ENCODE data around the gene COL16A1. TPM values are rescaled to one million over a fixed set of nuclear protein-coding genes. Genes with fewer than 3 reads are reported as not detected.

Gene COL16A1
- total and polyA plus RNA-seq, 2 experiments from 2014 or later, result 90.2 to 127 TPM

GRCh38 chr1:31639543-31639942 is 64.3 kb downstream of the COL16A1 start:
- no peak for TF ChIP-seq CTCF (IDR thresholded peaks at IDR 0.05; ENCODE audit: poor library complexity)
- no peak for TF ChIP-seq EZH2 (IDR thresholded peaks at IDR 0.05; ENCODE audit: borderline replicate concordance)
- TF ChIP-seq EZH2phosphoT487 (IDR thresholded peaks at IDR 0.05; ENCODE audit: low read depth, severe bottlenecking, unreplicated experiment), result no peak
- Histone ChIP-seq H3K36me3 (replicated peaks; ENCODE audit: insufficient read depth, low read depth) (no peaks in the 10 kb centered on the region), H3K27me3 (no peaks in the 10 kb centered on the region), H3K4me2 (peak overlapping the region; percentile 18), H3K79me2 (peaks cover 94% of the 10 kb centered on the region), H2AFZ (no peak overlapping the region), H4K20me1 (ENCODE audit: insufficient read depth, poor library complexity, severe bottlenecking) (peaks cover 24% of the 10 kb centered on the region), H3K4me3 (no peak overlapping the region), H3K27ac (peak overlapping the region; percentile 44), H3K9me2 (replicated peaks; ENCODE audit: insufficient read depth) (no peaks in the 10 kb centered on the region), H3K9me3 (ENCODE audit: low read depth) (no peaks in the 10 kb centered on the region), H3K4me1 (ENCODE audit: insufficient read depth) (peaks cover 26% of the 10 kb centered on the region)
- peak; percentile 56 for DNase-seq (ENCODE audit: low spot score)
- 65% methylated on average over 5 of the region's 5 CpGs for WGBS (ENCODE audit: low lambda C conversion rate, missing lambda C conversion rate)

DNA sequence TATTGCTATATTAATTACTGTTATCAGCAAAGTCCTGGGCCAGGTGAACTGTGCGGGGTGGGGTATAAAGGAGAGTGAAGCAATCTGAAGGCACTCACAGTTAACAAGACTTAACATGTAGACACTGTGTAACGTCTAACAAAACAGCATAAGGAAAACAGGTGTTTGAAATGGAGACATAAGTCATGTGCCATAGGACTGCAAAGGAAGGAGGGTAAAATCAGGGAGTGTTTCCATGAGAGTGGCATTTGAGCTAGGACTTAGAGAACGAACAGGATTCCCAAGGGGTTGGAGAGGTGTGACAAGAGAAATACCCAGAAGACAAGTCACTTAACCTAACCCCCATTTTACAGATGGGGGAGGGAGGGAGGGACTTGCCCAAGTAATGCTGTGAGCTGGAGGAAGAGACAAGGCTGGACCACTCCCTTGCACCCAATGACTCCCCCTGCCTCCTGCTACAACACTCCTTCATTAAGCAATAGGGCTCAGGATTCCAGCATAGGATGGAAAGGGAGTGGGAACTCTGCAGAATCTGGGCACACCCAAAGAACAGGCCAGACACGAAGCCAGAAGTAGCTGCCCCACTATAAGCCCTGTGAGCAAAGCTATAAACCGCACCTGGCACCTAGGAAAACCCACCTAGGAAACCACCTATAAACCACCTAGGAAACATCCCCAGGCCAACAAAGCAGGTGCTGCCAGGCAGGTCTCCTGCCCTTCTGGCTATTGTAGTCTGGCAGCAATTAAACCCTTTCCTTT is 65.7 kb downstream of the COL16A1 start:
- WGBS (ENCODE audit: low lambda C conversion rate, missing lambda C conversion rate), result 65% methylated on average over 5 of the region's 5 CpGs
- TF ChIP-seq EZH2phosphoT487 (IDR thresholded peaks at IDR 0.05; ENCODE audit: low read depth, severe bottlenecking, unreplicated experiment) (no peak), EZH2 (IDR thresholded peaks at IDR 0.05; ENCODE audit: borderline replicate concordance) (no peak), CTCF (IDR thresholded peaks at IDR 0.05; ENCODE audit: poor library complexity) (no peak)
- Histone ChIP-seq H3K4me1 (ENCODE audit: insufficient read depth) (peaks cover 16% of the 10 kb centered on the region), H3K4me2 (no peak overlapping the region), H3K79me2 (peaks cover 92% of the 10 kb centered on the region), H3K27me3 (no peaks in the 10 kb centered on the region), H3K9me2 (replicated peaks; ENCODE audit: insufficient read depth) (no peaks in the 10 kb centered on the region), H4K20me1 (ENCODE audit: insufficient read depth, poor library complexity, severe bottlenecking) (peaks cover 25% of the 10 kb centered on the region), H3K27ac (peak overlapping the region; percentile 41), H3K36me3 (replicated peaks; ENCODE audit: insufficient read depth, low read depth) (no peaks in the 10 kb centered on the region), H3K9me3 (ENCODE audit: low read depth) (no peaks in the 10 kb centered on the region), H2AFZ (no peak overlapping the region), H3K4me3 (no peak overlapping the region)
- no peak for DNase-seq (ENCODE audit: low spot score)

DNA sequence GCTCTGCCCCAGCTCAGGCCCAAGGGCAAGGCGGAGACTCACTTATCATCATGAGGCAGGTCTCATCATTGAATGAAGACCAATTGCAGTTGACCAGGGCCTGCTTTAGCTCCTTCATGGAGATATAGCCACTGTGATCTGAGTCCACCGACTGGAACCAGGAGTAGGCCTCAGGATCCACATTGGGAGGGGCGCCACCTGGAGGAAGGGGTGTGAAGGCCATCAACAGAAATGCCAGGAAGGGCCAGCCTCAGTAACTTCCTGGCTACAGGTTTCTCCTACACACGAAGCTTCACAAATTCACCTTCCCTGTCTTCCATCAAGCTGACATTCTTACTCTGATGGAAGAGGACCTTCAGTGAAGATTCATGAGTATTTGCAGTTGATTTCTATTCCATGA is 70.7 kb downstream of the COL16A1 start:
- no peak for TF ChIP-seq EZH2phosphoT487 (IDR thresholded peaks at IDR 0.05; ENCODE audit: low read depth, severe bottlenecking, unreplicated experiment)
- TF ChIP-seq CTCF (IDR thresholded peaks at IDR 0.05; ENCODE audit: poor library complexity), result peak; percentile 39
- TF ChIP-seq EZH2 (IDR thresholded peaks at IDR 0.05; ENCODE audit: borderline replicate concordance), result no peak
- Histone ChIP-seq H3K9me3 (ENCODE audit: low read depth) (no peaks in the 10 kb centered on the region), H3K4me2 (no peak overlapping the region), H3K36me3 (replicated peaks; ENCODE audit: insufficient read depth, low read depth) (no peaks in the 10 kb centered on the region), H2AFZ (no peak overlapping the region), H3K4me1 (ENCODE audit: insufficient read depth) (no peaks in the 10 kb centered on the region), H3K4me3 (no peak overlapping the region), H4K20me1 (ENCODE audit: insufficient read depth, poor library complexity, severe bottlenecking) (peaks cover 25% of the 10 kb centered on the region), H3K9me2 (replicated peaks; ENCODE audit: insufficient read depth) (no peaks in the 10 kb centered on the region), H3K27me3 (no peaks in the 10 kb centered on the region), H3K27ac (no peak overlapping the region), H3K79me2 (peaks cover 46% of the 10 kb centered on the region)
- WGBS (ENCODE audit: low lambda C conversion rate, missing lambda C conversion rate), result 83% methylated on average over 4 of the region's 4 CpGs
- DNase-seq (ENCODE audit: low spot score), result peak; percentile 27

Measured in hepatocyte (in vitro differentiated cells).